ENCODE measurements around the gene ZMIZ1.

The ZMIZ1 gene

GRCh38 chr10:79308969-79309665 is 240.4 kb downstream of the ZMIZ1 start:
- no peak for DNase-seq (ENCODE audit: low read depth in 2 of 2)

GRCh38 chr10:79310200-79310865 is 241.6 kb downstream of the ZMIZ1 start:
- no peak for DNase-seq (ENCODE audit: low read depth in 2 of 2)

- DNase-seq (ENCODE audit: low read depth in 2 of 2): no peak
Observed at GRCh38 chr10:79310911-79311573, 242.3 kb downstream of the ZMIZ1 start.

GRCh38 chr10:79311581-79312407 is 243.0 kb downstream of the ZMIZ1 start:
- no peak for DNase-seq (ENCODE audit: low read depth in 2 of 2)

- no peak for DNase-seq (ENCODE audit: low read depth in 2 of 2)
Observed at GRCh38 chr10:79312601-79313187, 243.9 kb downstream of the ZMIZ1 start.

- DNase-seq (ENCODE audit: low read depth in 2 of 2): no peak
Observed at GRCh38 chr10:79313320-79313719, 244.6 kb downstream of the ZMIZ1 start.

GRCh38 chr10:79313911-79314439 is 245.2 kb downstream of the ZMIZ1 start:
- no peak for DNase-seq (ENCODE audit: low read depth in 2 of 2)

- no peak for DNase-seq (ENCODE audit: low read depth in 2 of 2)
Observed at GRCh38 chr10:79314761-79315601, 246.2 kb downstream of the ZMIZ1 start.

GRCh38 chr10:79315602-79315920 is 246.8 kb downstream of the ZMIZ1 start:
- DNase-seq (ENCODE audit: low read depth in 2 of 2): no peak

- no peak for DNase-seq (ENCODE audit: low read depth in 2 of 2)
Observed at GRCh38 chr10:79316671-79317431, 248.1 kb downstream of the ZMIZ1 start.

- no peak for DNase-seq (ENCODE audit: low read depth in 2 of 2)
Observed at GRCh38 chr10:79318369-79318768, 249.6 kb downstream of the ZMIZ1 start.

- DNase-seq (ENCODE audit: low read depth in 2 of 2): no peak
Observed at GRCh38 chr10:79319115-79319771, 250.5 kb downstream of the ZMIZ1 start.

- DNase-seq (ENCODE audit: low read depth in 2 of 2): no peak
Observed at GRCh38 chr10:79320316-79320715, 251.6 kb downstream of the ZMIZ1 start.

- DNase-seq (ENCODE audit: low read depth in 2 of 2): no peak
Observed at GRCh38 chr10:79320820-79321493, 252.2 kb downstream of the ZMIZ1 start.

GRCh38 chr10:79321494-79321882 is 252.7 kb downstream of the ZMIZ1 start:
- DNase-seq (ENCODE audit: low read depth in 2 of 2): no peak

GRCh38 chr10:79321951-79322350 is 253.2 kb downstream of the ZMIZ1 start:
- DNase-seq (ENCODE audit: low read depth in 2 of 2): no peak

- DNase-seq (ENCODE audit: low read depth in 2 of 2): peak; percentile 63 to 76
Observed at GRCh38 chr10:79322616-79323543, 254.1 kb downstream of the ZMIZ1 start.

- no peak for DNase-seq (ENCODE audit: low read depth in 2 of 2)
Observed at GRCh38 chr10:79323602-79324001, 254.8 kb downstream of the ZMIZ1 start.

Data from stimulated activated CD4-positive, alpha-beta T cell treated with anti-CD3 and anti-CD28 coated beads, Interleukin-12 subunit alpha, Interleukin-12 subunit beta, amount 100 ng/mL, for 24 hours (primary cell).